Ureter (tissue), 1 donor: Measurements from ENCODE around the gene MUC12. TPM values are rescaled to one million over a fixed set of nuclear protein-coding genes. Genes with fewer than 3 reads are reported as not detected.
A peak's percentile ranks its signal among the peaks of the same experiment; 100 is the strongest.
"Not testable (repeated sequence)": the region's sequence is repeated elsewhere in the genome, so short reads cannot be mapped to it uniquely, and the experiment has no call there.

Experiments
- DNase-seq: peaks from one replicate; pipeline ENCODE4 v3.0.0-alpha.2; 2020; ENCODE audit warnings: low spot score
- total RNA-seq: library from RNA; stranded (reverse); gene quantifications from one replicate; pipeline ENCODE4 v1.2.4, GENCODE V29; 2023
- donor health status: DM: yes; HTN: yes; CAD: no.

MUC12 gene
- total RNA-seq, 1 donor from 2014 or later: 2.1 TPM

DNA sequence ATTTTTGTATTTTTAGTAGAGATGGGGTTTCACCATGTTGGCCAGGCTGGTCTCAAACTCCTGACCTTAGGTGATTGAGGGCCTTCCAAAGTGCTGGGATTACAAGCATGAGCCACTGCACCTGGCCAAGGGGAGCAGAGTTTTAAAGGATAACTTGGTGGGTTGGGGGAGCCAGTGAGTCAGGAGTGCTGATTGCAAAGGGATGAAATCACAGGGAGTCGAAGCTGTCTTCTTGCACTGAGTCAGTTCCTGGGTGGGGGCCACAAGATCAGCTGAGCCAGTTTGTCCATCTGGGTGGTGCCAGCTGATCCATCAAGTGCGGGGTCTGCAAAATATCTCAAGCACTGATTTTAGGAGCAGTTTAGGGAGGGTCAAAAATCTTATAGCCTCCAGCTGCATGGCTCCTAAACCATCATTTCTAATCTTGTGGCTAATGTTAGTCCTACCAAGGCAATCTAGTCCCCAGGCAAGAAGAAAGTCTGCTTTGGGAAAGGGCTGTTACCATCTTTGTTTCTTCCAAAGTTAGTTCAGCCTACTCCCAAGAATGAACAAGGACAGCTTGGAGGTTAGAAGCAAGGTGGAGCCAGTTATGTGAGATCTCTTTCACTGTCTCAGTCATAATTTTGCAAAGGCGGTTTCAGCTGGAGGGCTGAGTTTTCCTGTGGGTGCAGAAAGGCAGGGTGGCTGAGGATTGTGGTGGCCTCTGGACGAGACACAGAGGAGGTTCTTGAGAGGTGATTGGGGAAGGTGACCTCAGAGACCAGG, 15.8 kb downstream of the MUC12 start:
- DNase-seq: not testable (repeated sequence)

DNA sequence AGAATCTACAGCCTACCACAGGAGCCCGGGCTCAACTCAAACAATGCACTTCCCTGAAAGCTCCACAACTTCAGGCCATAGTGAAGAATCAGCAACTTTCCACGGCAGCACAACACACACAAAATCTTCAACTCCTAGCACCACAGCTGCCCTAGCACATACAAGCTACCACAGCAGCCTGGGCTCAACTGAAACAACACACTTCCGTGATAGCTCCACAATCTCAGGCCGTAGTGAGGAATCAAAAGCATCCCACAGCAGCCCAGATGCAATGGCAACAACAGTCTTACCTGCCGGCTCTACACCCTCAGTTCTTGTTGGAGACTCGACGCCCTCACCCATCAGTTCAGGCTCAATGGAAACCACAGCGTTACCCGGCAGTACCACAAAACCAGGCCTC, 22.3 kb downstream of the MUC12 start:
- no peak for DNase-seq

DNA sequence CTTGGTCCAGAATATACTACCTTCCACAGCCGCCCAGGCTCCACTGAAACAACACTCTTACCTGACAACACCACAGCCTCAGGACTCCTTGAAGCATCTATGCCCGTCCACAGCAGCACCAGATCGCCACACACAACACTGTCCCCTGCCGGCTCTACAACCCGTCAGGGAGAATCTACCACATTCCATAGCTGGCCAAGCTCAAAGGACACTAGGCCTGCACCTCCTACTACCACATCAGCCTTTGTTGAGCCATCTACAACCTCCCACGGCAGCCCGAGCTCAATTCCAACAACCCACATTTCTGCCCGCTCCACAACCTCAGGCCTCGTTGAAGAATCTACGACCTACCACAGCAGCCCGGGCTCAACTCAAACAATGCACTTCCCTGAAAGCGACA, 22.9 kb downstream of the MUC12 start:
- DNase-seq: not testable (repeated sequence)

DNA sequence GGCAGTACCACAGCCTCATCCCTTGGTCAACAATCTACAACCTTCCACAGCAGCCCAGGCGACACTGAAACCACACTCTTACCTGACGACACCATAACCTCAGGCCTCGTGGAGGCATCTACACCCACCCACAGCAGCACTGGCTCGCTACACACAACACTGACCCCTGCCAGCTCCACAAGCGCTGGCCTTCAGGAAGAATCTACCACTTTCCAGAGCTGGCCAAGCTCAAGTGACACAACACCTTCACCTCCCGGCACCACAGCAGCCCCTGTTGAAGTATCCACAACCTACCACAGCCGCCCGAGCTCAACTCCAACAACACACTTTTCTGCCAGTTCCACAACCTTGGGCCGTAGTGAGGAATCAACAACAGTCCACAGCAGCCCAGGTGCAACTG, 25.3 kb downstream of the MUC12 start:
- not testable (repeated sequence) for DNase-seq

DNA sequence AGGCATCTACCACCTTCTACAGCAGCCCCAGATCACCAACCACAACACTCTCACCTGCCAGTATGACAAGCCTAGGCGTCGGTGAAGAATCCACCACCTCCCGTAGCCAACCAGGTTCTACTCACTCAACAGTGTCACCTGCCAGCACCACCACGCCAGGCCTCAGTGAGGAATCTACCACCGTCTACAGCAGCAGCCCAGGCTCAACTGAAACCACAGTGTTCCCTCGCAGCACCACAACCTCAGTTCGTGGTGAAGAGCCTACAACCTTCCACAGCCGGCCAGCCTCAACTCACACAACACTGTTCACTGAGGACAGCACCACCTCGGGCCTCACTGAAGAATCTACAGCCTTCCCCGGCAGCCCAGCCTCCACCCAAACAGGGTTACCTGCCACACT, 29.2 kb downstream of the MUC12 start:
- DNase-seq: not testable (repeated sequence)

DNA sequence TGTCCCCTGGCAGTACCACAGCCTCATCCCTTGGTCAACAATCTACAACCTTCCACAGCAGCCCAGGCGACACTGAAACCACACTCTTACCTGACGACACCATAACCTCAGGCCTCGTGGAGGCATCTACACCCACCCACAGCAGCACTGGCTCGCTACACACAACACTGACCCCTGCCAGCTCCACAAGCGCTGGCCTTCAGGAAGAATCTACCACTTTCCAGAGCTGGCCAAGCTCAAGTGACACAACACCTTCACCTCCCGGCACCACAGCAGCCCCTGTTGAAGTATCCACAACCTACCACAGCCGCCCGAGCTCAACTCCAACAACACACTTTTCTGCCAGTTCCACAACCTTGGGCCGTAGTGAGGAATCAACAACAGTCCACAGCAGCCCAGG, 30.0 kb downstream of the MUC12 start:
- DNase-seq: not testable (repeated sequence)

DNA sequence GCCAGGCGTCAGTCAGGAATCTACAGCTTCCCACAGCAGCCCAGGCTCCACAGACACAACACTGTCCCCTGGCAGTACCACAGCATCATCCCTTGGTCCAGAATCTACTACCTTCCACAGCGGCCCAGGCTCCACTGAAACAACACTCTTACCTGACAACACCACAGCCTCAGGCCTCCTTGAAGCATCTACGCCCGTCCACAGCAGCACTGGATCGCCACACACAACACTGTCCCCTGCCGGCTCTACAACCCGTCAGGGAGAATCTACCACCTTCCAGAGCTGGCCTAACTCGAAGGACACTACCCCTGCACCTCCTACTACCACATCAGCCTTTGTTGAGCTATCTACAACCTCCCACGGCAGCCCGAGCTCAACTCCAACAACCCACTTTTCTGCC, 30.7 kb downstream of the MUC12 start:
- not testable (repeated sequence) for DNase-seq

DNA sequence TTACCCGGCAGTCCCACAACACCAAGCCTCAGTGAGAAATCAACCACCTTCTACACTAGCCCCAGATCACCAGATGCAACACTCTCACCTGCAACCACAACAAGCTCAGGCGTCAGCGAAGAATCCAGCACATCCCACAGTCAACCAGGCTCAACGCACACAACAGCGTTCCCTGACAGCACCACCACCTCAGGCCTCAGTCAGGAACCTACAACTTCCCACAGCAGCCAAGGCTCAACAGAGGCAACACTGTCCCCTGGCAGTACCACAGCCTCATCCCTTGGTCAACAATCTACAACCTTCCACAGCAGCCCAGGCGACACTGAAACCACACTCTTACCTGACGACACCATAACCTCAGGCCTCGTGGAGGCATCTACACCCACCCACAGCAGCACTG, 33.0 kb downstream of the MUC12 start:
- DNase-seq: not testable (repeated sequence)

DNA sequence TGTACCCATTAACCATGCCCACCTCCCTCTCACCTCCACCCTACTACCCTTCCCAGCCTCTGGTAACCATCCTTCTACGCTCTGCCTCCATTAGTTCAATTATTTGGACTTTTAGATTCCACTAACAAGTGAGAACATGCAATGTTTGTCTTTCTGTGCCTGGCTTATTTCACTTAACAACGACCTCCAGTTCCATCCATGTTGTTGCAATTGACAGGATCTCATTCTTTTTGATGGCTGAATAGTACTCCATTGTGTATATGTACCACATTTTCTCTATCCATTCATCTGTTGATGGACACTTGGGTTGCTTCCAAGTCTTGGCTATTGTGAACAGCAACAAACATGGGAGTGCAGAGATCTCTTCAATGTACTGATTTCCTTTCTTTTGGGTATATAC, 38.0 kb downstream of the MUC12 start:
- DNase-seq: not testable (repeated sequence)

DNA sequence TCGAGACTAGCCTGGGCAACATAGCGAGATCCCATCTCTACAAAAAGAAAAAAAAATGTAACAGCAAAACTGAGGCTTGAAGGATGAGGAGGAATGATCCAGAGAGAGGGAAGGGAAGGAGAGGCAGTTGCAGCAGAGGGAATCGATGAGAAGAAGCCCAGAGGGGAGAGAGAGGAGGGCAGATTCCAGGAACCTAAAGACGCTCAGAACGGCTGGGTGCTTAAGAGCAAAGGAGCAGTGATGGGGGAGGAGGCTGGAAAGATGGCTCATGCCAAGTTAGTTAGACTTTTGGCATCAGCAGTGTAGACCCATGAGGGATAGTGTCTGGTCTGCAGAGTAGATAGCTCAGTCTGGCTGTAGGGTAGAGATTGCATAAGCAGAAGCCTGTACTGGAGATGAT, 40.3 kb downstream of the MUC12 start:
- no peak for DNase-seq

DNA sequence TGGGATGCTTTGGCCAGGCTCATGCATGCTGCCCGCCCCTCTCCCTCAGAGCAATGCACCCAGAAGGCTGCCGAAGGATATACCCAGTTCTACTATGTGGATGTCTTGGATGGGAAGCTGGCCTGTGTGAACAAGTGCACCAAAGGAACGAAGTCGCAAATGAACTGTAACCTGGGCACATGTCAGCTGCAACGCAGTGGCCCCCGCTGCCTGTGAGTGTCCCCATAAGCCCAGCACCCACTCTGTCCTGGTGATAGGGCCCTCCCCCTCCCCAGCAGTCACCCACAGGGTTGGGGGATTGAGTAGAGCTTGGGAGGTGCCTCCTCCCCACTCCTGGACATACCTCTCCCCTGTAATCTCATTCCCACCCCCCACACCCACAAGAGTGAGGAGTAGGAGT, 43.6 kb downstream of the MUC12 start:
- no peak for DNase-seq

DNA sequence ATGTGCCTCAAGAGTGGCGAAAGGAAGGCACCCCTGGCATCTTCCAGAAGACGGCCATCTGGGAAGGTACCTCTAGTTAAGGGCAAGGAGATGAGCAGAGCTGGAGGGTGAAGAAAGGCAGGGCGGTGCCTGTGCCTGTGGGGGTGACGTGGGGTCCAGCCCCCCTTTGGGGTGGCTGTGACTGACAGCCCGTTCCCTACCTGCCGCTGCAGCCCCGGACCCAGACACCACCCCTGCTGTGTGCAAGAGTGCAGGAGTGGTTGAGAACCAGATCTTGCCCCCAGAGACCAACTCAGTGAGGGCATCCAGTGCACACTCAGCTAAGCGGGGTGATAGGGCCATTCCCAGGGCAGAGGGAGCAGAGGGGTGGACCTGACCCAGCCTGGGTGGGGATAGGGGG, 46.3 kb downstream of the MUC12 start:
- no peak for DNase-seq

DNA sequence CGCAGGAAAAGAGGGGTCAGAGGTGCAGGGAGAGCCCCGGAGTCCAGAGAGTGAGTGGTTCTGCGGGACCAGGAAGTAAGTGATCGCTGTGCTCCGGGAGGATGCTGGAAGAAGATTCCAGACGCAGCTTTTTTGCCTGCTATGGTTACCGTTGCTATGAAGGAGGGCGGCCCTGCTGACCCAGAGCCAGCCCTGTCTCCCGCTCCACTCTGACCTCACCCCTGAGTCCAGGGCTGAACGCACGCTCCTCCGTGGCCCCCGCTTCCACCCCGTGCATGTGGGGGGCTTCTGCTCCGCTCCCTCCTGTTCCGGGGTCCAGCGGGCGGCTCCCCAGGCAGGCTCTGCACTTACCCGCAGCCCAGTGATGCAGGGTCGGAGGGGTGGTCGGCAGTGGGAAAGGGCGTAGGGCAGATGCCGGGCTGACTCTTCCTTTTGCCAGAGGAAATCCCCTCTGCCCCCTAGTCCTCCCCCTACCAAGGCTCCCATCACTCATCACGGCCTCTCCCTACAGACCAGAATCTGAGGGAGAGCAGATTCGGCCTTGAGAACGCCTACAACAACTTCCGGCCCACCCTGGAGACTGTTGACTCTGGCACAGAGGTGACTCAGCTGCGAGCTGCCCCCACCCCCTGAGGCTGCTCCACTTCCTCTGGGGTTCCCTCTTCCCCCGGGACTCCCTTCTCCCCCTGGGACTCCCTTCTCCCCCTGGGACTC, 47.9 kb downstream of the MUC12 start:
- DNase-seq: peak; percentile 83

DNA sequence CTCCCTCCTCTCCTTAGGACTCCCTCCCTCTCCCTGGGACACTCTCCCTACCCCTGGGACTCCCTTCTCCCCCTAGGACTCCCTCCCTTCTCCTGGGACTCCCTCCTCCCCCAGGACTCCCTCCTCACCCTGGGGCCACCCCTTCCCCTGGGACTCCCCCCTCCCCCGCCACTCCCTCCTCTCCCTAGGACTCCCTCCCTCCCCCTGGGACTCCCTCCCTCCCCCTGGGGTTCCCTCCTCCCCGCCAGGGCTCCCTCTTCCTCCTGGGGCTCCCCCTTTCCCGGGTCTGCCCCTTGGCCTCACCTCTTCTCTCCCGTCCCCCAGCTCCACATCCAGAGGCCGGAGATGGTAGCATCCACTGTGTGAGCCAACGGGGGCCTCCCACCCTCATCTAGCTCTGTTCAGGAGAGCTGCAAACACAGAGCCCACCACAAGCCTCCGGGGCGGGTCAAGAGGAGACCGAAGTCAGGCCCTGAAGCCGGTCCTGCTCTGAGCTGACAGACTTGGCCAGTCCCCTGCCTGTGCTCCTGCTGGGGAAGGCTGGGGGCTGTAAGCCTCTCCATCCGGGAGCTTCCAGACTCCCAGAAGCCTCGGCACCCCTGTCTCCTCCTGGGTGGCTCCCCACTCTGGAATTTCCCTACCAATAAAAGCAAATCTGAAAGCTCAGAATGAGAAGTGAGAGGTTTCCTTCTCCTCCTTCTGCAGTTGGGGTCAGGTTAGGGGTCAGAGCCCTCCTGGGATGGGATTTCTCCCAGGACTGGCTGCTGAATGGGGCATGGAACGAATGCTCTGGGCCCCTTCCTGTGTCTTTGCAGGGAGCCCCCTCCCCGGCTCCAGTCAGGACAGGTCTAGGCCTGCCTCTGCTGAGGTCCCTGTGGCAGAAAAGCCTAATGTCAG, 49.2 kb downstream of the MUC12 start:
- no peak for DNase-seq

DNA sequence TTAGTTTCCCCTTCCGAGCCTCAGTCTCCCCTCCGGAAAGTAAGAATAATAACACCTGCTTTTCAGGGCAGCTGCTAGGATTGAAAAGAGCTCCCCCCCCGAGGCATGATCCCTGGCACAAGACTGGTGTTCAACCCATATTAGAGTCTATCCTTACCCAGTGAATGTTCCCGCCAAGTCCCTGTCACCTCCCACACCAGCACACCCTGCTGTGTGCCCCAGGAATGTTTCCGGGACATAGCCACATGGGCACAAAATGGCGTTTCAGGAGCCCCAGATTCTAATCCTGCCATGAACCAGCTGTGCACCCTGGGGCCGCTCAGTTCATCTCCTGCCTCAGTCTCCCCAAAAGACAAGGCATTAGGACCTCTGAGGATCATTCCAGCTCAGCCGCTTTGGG, 51.1 kb downstream of the MUC12 start:
- no peak for DNase-seq

DNA sequence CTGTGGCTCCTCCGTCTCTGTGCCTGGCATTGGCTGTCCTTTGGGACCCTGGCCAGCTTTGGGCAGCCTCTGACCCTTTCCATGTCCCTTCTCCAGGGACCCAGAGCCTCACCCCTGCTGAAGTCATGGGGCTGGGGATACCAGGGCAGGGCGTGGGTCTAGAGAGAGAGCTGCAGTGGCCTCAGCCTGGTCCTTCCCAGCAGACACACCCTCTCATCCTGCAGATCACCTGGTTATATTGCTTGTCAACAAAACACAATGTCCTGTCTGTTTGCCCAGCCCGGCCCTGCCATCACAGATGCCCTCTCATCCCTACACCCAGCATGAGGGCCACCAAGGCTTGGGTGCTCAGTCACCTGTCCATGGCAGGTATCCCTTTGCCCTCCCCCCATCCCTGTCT, 52.3 kb downstream of the MUC12 start:
- no peak for DNase-seq

DNA sequence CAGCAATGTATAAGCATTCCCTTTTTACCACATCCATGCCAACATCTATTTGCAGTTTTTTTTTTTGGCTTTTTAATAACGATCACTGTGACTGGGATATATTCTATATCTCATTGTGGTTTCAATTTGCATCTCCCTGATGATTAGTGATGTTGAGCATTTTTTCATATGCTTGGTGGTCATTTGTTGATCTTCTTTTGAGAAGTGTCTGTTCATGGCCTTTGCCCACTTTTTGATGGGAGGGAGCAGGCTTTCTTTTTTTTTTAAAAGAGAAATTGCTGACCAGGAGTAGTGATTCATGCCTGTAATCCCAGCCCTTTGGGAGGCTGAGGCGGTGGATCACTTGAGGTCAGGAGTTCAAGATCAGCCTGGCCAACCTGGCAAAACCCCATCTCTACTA, 54.5 kb downstream of the MUC12 start:
- DNase-seq: no peak

DNA sequence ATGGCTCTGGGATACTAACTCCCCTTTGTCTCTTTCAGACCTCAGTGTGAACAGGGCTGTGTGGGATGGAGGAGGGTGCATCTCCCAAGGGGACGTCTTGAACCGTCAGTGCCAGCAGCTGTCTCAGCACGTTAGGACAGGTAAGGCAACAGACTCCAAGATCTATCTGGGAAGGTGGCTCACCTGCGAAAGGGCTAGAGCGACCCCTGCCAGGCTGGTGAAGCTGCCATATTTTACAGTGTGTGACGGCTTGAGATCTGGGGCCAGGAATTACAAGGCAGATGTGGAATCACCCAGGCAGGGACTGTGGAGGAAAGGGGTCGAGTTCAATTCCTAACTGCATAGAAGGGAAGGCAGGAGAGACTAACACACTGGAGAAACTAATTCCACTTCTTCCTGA, 61.7 kb downstream of the MUC12 start:
- DNase-seq: no peak

DNA sequence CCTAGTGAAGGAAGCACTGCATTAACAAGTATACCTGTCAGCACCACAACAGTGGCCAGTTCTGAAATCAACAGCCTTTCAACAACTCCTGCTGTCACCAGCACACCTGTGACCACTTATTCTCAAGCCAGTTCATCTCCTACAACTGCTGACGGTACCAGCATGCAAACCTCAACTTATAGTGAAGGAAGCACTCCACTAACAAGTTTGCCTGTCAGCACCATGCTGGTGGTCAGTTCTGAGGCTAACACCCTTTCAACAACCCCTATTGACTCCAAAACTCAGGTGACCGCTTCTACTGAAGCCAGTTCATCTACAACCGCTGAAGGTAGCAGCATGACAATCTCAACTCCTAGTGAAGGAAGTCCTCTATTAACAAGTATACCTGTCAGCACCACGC, 66.6 kb downstream of the MUC12 start:
- DNase-seq: no peak

DNA sequence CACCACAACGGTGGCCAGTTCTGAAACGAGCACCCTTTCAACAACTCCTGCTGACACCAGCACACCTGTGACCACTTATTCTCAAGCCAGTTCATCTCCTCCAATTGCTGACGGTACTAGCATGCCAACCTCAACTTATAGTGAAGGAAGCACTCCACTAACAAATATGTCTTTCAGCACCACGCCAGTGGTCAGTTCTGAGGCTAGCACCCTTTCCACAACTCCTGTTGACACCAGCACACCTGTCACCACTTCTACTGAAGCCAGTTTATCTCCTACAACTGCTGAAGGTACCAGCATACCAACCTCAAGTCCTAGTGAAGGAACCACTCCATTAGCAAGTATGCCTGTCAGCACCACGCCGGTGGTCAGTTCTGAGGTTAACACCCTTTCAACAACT, 71.9 kb downstream of the MUC12 start:
- not testable (repeated sequence) for DNase-seq

DNA sequence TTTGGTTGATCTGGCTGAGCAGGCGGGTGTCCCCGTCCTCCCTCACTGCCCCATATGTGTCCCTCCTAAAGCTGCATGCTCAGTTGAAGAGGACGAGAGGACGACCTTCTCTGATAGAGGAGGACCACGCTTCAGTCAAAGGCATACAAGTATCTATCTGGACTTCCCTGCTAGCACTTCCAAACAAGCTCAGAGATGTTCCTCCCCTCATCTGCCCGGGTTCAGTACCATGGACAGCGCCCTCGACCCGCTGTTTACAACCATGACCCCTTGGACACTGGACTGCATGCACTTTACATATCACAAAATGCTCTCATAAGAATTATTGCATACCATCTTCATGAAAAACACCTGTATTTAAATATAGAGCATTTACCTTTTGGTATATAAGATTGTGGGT, 89.0 kb downstream of the MUC12 start:
- no peak for DNase-seq

DNA sequence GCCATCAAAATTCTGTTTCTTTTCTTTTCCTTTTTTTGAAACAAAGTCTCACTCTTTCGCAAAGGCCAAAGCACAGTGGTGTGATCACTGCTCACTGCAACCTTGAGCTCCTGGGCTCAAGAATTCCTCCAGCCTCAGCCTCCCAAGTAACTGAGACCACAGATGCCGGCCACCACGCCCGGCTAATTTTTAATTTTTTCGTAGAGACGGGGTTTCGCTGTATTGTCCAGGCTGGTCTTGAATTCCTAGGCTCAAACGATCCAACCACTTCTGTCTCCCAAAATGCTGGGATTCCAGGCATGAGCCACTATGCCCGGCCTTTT, 90.2 kb downstream of the MUC12 start:
- no peak for DNase-seq

DNA sequence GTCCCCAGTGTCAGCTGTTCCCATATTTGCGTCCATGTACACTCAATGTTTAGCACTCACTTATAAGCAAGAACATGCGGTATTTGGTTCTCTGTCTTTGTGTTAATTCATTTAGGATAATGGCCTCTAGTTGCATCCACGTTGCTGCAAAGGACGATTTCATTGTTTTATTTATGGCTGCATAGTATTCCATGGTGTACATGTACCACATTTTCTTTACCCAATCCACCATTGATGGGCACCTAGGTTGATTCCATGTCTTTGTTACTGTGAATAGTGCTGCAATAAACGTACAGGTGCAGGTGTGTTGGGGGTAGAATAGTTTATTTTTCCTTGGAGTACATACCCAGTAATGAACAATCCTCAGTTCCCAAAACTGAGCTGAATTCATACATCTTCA, 91.6 kb downstream of the MUC12 start:
- no peak for DNase-seq
